ENCODE measurements around the gene DUSP9.

The DUSP9 gene

GRCh38 chrX:153669901-153670731 lies 23.1 kb downstream of the DUSP9 start:
- no peak for DNase-seq (ENCODE audit: low read depth)
- no peak overlapping the region for H3K4me3 ChIP-seq (replicated peaks; ENCODE audit: low read depth, low read length)
- no peak for TF ChIP-seq CTCF (IDR thresholded peaks at IDR 0.05; ENCODE audit: low read length, missing control alignments)

- H3K4me3 ChIP-seq (replicated peaks; ENCODE audit: low read depth, low read length): no peak overlapping the region
- no peak for TF ChIP-seq CTCF (IDR thresholded peaks at IDR 0.05; ENCODE audit: low read length, missing control alignments)
- no peak for DNase-seq (ENCODE audit: low read depth)
These were observed 24.0 kb downstream of the DUSP9 start for GRCh38 chrX:153670748-153671588.

GRCh38 chrX:153671589-153672530 lies 24.9 kb downstream of the DUSP9 start:
- no peak for DNase-seq (ENCODE audit: low read depth)
- no peak for TF ChIP-seq CTCF (IDR thresholded peaks at IDR 0.05; ENCODE audit: low read length, missing control alignments)
- no peak overlapping the region for H3K4me3 ChIP-seq (replicated peaks; ENCODE audit: low read depth, low read length)

GRCh38 chrX:153672531-153673427 lies 25.8 kb downstream of the DUSP9 start:
- no peak for DNase-seq (ENCODE audit: low read depth)
- TF ChIP-seq CTCF (IDR thresholded peaks at IDR 0.05; ENCODE audit: low read length, missing control alignments): no peak

GRCh38 chrX:153673428-153674218 lies 26.6 kb downstream of the DUSP9 start, which contains the start of gene PNCK:
TSS of gene PNCK (minus strand) at chrX:153673813. CDS start at chrX:153673076, 737 bp downstream.
- no peak for TF ChIP-seq CTCF (IDR thresholded peaks at IDR 0.05; ENCODE audit: low read length, missing control alignments)
- H3K4me3 ChIP-seq (replicated peaks; ENCODE audit: low read depth, low read length): no peak within 1 kb of the TSS
- no peak for DNase-seq (ENCODE audit: low read depth)

More at GRCh38 chrX:153672531-153673427, 25.8 kb downstream of the DUSP9 start:
- no peak overlapping the region for H3K4me3 ChIP-seq (replicated peaks; ENCODE audit: low read depth, low read length)

All from fibroblast of pulmonary artery (primary cell).